GM10847 (cell line): ENCODE data around the gene ADAMTS8.

Experiments used
- POLR2A ChIP-seq: IDR thresholded peaks from 2 replicates; pipeline ENCODE4 v1.6.1; 2011; ENCODE audit not compliant: insufficient read length; ENCODE audit errors: extremely low read depth

The ADAMTS8 gene

GRCh38 chr11:130428316-130429119, at the start of gene ADAMTS8:
Gene ADAMTS8, minus strand, starts transcription at chr11:130428609. Its CDS starts 323 bp downstream, at chr11:130428286.
- no peak for TF ChIP-seq POLR2A

GRCh38 chr11:130477586-130478203, 49.3 kb upstream of the ADAMTS8 start:
- TF ChIP-seq POLR2A = no peak

- no peak for TF ChIP-seq POLR2A
Measured at GRCh38 chr11:130476922-130477491, 48.6 kb upstream of the ADAMTS8 start.

GRCh38 chr11:130476200-130476921, 48.0 kb upstream of the ADAMTS8 start:
- TF ChIP-seq POLR2A = no peak

GRCh38 chr11:130475426-130476053, 47.1 kb upstream of the ADAMTS8 start:
- no peak for TF ChIP-seq POLR2A

- no peak for TF ChIP-seq POLR2A
Measured at GRCh38 chr11:130474637-130475400, 46.4 kb upstream of the ADAMTS8 start.

GRCh38 chr11:130473795-130474377, 45.5 kb upstream of the ADAMTS8 start:
- no peak for TF ChIP-seq POLR2A

GRCh38 chr11:130473056-130473794, 44.8 kb upstream of the ADAMTS8 start:
- no peak for TF ChIP-seq POLR2A

- TF ChIP-seq POLR2A = no peak
Measured at GRCh38 chr11:130472434-130472961, 44.1 kb upstream of the ADAMTS8 start.

- no peak for TF ChIP-seq POLR2A
Measured at GRCh38 chr11:130471731-130472433, 43.5 kb upstream of the ADAMTS8 start.

- TF ChIP-seq POLR2A = no peak
Measured at GRCh38 chr11:130470832-130471706, 42.7 kb upstream of the ADAMTS8 start.

GRCh38 chr11:130469181-130469580, 40.8 kb upstream of the ADAMTS8 start:
- TF ChIP-seq POLR2A = no peak
